GM12865 (cell line): ENCODE results near the gene SH3PXD2B.
A peak's percentile ranks its signal among the peaks of the same experiment; 100 is the strongest.

Experiments
- DNase-seq: peaks from one replicate; pipeline ENCODE4 v3.0.0; 2010; ENCODE audit warnings: low read depth
- H3K4me3 ChIP-seq: 2 replicates; pipeline ENCODE4 v1.5.1; 2011; ENCODE audit warnings: mild to moderate bottlenecking, low read depth, low read length, control low read depth
- TF ChIP-seq, protein P1 (sequence below): IDR thresholded peaks from 2 replicates; pipeline ENCODE4 v1.5.1; 2011; ENCODE audit warnings: low read length, control low read depth, low read depth, inconsistent platforms; ENCODE audit not compliant: insufficient read depth; ENCODE audit errors: missing control alignments

The SH3PXD2B gene

DNA sequence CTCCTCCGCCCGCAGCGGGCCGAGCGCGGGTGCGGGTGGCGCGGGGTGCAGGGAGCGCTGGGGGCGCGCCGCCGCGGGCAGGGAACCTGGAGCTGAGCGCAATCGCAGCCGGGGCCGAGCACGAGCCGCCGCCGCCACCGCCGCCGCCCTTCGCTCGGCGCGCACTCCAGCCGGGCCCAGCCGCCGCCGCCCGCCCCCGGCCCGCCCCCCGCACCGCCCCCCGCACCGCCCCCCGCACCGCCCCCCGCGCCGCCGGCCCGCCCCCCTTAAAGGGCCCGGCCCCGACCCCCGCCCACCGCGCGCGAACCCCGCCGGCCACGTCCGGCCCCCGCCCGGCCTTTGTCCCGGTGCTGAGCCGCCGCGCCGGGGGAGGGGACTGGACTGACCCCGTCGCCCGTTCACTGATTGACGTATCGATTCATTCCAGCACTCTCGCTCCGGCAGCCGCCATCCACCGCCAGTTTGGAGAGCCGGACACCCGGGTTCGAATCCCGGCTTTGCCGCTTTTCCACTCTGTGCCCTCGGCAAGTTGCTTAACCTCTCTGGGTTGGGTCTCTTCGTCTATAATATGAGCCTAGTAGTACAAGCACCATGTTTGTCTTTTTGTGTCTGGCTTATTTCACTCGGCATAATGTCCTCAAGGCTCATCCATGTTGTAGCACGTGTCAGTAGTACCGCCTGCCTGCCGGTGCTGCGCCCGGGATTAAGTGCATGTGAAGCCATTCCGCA is at the start of gene SH3PXD2B:
SH3PXD2B (minus strand) TSS at position 168 of the 729 bp plus-strand sequence. CDS start 173 bp downstream, outside the sequence.
- peak within 1 kb of the TSS; percentile 37 for H3K4me3 ChIP-seq
- TF ChIP-seq, protein P1, sequence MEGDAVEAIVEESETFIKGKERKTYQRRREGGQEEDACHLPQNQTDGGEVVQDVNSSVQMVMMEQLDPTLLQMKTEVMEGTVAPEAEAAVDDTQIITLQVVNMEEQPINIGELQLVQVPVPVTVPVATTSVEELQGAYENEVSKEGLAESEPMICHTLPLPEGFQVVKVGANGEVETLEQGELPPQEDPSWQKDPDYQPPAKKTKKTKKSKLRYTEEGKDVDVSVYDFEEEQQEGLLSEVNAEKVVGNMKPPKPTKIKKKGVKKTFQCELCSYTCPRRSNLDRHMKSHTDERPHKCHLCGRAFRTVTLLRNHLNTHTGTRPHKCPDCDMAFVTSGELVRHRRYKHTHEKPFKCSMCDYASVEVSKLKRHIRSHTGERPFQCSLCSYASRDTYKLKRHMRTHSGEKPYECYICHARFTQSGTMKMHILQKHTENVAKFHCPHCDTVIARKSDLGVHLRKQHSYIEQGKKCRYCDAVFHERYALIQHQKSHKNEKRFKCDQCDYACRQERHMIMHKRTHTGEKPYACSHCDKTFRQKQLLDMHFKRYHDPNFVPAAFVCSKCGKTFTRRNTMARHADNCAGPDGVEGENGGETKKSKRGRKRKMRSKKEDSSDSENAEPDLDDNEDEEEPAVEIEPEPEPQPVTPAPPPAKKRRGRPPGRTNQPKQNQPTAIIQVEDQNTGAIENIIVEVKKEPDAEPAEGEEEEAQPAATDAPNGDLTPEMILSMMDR: no peak
- DNase-seq: peak; percentile 42

DNA sequence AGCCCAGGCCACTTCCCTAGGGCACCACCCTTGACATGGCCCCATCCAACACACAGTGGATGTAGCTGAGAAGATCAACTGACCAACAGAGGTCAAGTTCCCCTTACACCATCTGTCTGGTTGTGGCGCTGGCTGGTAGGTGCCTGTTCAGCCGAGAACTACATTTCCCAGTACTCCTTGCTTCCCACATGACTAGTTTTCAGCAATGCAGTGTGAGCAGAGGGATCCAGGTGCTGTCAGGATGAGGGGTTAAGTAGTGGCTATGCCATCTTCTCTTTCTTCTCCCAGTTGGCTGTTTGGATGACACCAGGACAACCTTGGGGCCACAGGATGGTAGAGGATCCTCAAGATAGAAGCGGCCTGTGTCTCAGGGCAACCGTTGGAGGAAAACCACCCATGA is 48.6 kb upstream of the SH3PXD2B start:
- DNase-seq: peak; percentile 15
- no peak overlapping the region for H3K4me3 ChIP-seq
- TF ChIP-seq, protein P1: no peak

DNA sequence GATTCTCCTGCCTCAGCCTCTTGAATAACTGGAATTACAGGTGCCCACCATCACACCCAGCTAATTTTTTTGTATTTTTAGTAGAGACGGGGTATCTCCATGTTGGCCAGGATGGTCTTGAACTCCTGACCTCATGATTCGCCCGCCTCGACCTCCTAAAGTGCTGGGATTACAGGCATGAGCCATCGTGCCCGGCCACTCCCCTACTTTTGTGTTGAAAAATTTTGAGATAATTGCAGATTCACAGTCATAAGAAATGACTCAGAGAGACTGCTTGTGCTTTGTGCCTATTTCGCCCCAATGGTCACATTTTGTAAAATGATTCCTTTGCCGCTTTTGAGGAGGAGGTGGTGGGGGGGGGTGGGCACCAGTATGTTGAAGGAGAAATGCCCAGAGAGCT is 48.1 kb upstream of the SH3PXD2B start:
- no peak for DNase-seq
- no peak overlapping the region for H3K4me3 ChIP-seq
- TF ChIP-seq, protein P1: no peak

- no peak for DNase-seq
- H3K4me3 ChIP-seq: no peak overlapping the region
- TF ChIP-seq, protein P1: no peak
These were observed 47.5 kb upstream of the SH3PXD2B start for GRCh38 chr5:172501708-172502320.

DNA sequence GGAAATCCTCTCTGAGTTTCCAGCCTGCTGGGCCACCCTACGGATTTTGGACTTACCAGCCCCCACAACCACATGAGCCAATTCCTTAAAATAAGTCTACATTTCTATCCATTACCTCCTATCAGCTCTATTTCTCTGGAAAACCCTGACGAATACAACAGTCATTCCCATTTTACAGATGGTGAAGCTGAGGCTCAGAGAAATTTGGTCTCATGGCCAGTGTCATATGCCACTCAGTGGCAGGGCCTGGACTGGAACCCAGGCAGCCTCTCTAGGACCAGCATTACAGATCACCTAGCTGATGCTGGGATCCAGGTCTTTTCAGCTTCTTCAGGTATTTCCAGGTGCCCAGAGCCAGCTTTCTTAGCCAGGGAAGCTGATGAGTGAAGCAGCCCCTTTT is 45.0 kb upstream of the SH3PXD2B start:
- TF ChIP-seq, protein P1: no peak

GRCh38 chr5:172498431-172499129 is 44.3 kb upstream of the SH3PXD2B start:
- H3K4me3 ChIP-seq: no peak overlapping the region
- TF ChIP-seq, protein P1: no peak
- no peak for DNase-seq

More for the DNA sequence above, 45.0 kb upstream of the SH3PXD2B start:
- DNase-seq: no peak
- H3K4me3 ChIP-seq: no peak overlapping the region
